Cardiac muscle cell (in vitro differentiated cells and primary cell): ENCODE measurements around the gene GNRHR. TPM values are rescaled to one million over a fixed set of nuclear protein-coding genes. Genes with fewer than 3 reads are reported as not detected.

Source experiments
- DNase-seq, 2 donors: peaks; one replicate each; pipeline versions ENCODE4 v3.0.0 to v3.0.0-alpha.2; 2010 to 2017; ENCODE audit warnings: low read depth in 1 of 2, low spot score in 1 of 2
- H3K27ac ChIP-seq: fragments of 200-600 bp; sonication (generic); 2 replicates; pipeline ENCODE4 v1.5.1; 2016
- H3K27me3 ChIP-seq: fragments of 200-600 bp; sonication (generic); 2 replicates; pipeline ENCODE4 v1.6.0; 2016; ENCODE audit warnings: control low read depth
- H3K36me3 ChIP-seq: fragments of 200-600 bp; sonication (generic); 2 replicates; pipeline ENCODE4 v1.5.1; 2016; ENCODE audit warnings: control low read depth
- H3K4me1 ChIP-seq: fragments of 200-600 bp; sonication (generic); 2 replicates; pipeline ENCODE4 v1.8.1; 2017; ENCODE audit warnings: low read depth, mild to moderate bottlenecking, mixed run types
- H3K4me3 ChIP-seq: fragments of 200-600 bp; sonication (generic); 2 replicates; pipeline ENCODE4 v1.5.1; 2016; ENCODE audit warnings: mild to moderate bottlenecking
- H3K9me3 ChIP-seq: fragments of 200-600 bp; sonication (generic); 2 replicates; pipeline ENCODE4 v1.5.1; 2017; ENCODE audit warnings: low read depth, mild to moderate bottlenecking, control low read depth
- polyA plus RNA-seq: library from polyadenylated mRNA; unstranded; fragments of >200 nt; fragmentation: Nextera tagmentation; extraction: Ambion mirVana; gene quantifications from 2 replicates; pipeline ENCODE4 v1.2.1, GENCODE V29; 2016
- total RNA-seq: library from RNA; depleted of rRNA; stranded (reverse); fragments of >200 nt; gene quantifications from 2 replicates; pipeline ENCODE4 v1.2.3, GENCODE V29; 2016
- TF ChIP-seq, protein P1 (sequence below): IDR thresholded peaks from 2 replicates; pipeline ENCODE4 v1.5.1; 2012; ENCODE audit warnings: low read depth, mild to moderate bottlenecking, low read length

GNRHR gene, protein sequence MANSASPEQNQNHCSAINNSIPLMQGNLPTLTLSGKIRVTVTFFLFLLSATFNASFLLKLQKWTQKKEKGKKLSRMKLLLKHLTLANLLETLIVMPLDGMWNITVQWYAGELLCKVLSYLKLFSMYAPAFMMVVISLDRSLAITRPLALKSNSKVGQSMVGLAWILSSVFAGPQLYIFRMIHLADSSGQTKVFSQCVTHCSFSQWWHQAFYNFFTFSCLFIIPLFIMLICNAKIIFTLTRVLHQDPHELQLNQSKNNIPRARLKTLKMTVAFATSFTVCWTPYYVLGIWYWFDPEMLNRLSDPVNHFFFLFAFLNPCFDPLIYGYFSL
- total RNA-seq (not detected in 2 replicates), polyA plus RNA-seq (0.22 TPM in 1 of 2 replicates, not detected in the other)

DNA sequence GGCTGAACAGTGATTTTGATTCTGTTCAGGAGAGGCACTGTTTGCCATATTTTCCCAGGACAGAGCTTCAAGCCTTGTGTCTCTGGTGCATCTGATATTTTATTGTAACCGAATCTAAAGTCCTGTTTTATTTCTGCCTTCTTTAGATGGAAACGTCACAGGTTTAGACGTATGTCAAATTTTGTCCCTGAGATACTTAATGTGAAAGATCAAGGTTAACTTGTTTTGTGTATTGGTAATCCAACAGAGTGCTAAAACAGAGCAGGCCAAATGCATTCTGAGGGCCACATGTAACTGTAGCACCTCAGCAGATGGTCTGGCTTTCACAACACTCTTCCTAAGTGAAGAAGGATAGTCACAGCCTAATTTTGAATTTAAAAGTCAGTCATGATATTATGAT, at the start of gene GNRHR:
GNRHR (minus strand) TSS at position 101 of the 400 bp plus-strand sequence; CDS start at position 48, 53 bp downstream.
- no peak for DNase-seq
- peaks cover 5% of the 10 kb centered on the region for H3K4me1 ChIP-seq
- no peaks in the 10 kb centered on the region for H3K27me3 ChIP-seq
- H3K4me3 ChIP-seq, result no peak within 1 kb of the TSS
- no peaks in the 10 kb centered on the region for H3K9me3 ChIP-seq
- H3K36me3 ChIP-seq, result no peaks in the 10 kb centered on the region
- H3K27ac ChIP-seq, result no peak within 1 kb of the TSS
- TF ChIP-seq, protein P1, sequence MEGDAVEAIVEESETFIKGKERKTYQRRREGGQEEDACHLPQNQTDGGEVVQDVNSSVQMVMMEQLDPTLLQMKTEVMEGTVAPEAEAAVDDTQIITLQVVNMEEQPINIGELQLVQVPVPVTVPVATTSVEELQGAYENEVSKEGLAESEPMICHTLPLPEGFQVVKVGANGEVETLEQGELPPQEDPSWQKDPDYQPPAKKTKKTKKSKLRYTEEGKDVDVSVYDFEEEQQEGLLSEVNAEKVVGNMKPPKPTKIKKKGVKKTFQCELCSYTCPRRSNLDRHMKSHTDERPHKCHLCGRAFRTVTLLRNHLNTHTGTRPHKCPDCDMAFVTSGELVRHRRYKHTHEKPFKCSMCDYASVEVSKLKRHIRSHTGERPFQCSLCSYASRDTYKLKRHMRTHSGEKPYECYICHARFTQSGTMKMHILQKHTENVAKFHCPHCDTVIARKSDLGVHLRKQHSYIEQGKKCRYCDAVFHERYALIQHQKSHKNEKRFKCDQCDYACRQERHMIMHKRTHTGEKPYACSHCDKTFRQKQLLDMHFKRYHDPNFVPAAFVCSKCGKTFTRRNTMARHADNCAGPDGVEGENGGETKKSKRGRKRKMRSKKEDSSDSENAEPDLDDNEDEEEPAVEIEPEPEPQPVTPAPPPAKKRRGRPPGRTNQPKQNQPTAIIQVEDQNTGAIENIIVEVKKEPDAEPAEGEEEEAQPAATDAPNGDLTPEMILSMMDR, result no peak

DNA sequence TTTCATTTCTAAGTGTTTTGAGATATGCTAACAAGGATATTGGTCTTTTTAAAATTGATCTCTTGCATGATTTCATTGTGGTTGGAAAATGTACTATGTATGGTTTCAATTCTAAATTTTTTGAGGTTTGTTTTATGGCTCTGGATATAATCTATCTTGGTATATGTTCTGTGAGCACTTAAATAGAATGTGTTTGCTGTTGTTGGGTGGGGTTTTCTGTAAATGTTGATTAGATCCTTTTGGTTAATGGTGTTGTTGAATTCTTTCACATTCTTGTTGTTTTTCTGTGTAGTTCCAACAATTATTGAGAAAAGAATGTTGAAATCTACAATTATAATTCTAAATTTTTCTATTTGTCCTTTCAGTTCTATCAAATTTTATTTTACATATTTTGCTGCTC, 42.6 kb upstream of the GNRHR start:
- Histone ChIP-seq H3K27ac (no peak overlapping the region), H3K36me3 (no peaks in the 10 kb centered on the region), H3K27me3 (no peaks in the 10 kb centered on the region), H3K4me1 (no peaks in the 10 kb centered on the region), H3K4me3 (no peak overlapping the region), H3K9me3 (no peaks in the 10 kb centered on the region)
- DNase-seq, result no peak
- TF ChIP-seq, protein P1, result no peak

DNA sequence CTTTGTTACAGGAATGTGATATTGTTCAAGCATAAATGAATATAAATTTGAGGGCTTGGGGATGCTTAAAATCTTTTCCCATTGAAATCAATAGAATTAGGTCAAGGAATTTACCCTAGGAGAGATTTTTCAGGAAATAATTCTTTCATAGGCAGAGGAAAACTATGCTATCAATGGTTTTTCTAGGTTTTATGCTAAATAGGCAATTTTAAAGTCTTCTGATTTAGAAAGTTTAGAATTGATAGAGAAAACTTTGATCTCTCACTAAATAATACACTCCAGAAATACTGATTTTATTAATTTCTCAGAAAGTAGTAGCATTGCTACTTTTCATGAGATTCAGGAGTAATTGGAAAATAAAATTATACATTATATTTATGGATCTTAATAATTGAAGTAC, 36.5 kb upstream of the GNRHR start:
- no peak overlapping the region for H3K4me3 ChIP-seq
- H3K27me3 ChIP-seq, result no peaks in the 10 kb centered on the region
- no peak overlapping the region for H3K27ac ChIP-seq
- no peak for DNase-seq
- H3K36me3 ChIP-seq, result no peaks in the 10 kb centered on the region
- H3K4me1 ChIP-seq, result no peaks in the 10 kb centered on the region
- TF ChIP-seq, protein P1, result no peak
- H3K9me3 ChIP-seq, result no peaks in the 10 kb centered on the region

DNA sequence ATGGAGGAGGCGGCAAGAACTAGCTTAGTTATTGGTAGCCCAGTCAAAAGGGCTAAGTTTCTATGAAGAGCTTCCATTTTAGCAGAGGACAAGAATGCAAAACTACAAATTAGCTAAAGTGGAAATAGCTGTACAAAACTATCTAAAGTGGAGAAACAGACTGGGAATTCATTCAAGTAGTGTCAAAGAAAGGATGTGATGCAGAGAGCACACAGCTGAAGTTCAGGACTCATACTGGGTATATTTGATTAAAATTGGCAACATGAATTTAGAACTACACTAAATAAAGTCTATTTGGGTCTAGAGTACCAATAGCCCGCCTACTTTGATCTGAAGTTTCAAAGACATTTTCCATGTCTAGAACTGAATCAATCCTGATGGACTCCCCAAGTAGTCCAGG, 33.1 kb upstream of the GNRHR start:
- Histone ChIP-seq H3K27ac (no peak overlapping the region), H3K27me3 (no peaks in the 10 kb centered on the region), H3K36me3 (no peaks in the 10 kb centered on the region), H3K9me3 (no peaks in the 10 kb centered on the region), H3K4me3 (no peak overlapping the region), H3K4me1 (no peaks in the 10 kb centered on the region)
- no peak for DNase-seq
- TF ChIP-seq, protein P1, result no peak

DNA sequence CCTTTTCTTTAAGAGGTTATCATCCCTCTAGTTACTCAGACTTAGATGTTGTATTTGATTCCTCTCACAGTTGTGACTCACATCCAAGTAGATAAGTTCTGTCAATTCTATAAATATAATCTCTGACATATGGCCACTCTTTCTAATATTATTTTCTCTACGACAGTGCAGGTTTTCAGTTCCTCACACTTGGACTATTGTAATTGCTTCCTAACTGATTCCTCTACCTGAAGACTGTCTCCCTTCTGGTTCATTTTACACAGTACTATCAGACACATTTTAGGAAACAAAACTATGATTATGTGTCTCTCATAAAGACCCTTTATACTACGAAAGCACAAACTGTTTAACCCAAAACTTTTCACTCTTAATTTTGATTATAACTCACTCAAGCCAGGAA, 31.3 kb upstream of the GNRHR start:
- no peaks in the 10 kb centered on the region for H3K9me3 ChIP-seq
- H3K27me3 ChIP-seq, result no peaks in the 10 kb centered on the region
- no peaks in the 10 kb centered on the region for H3K4me1 ChIP-seq
- no peak overlapping the region for H3K4me3 ChIP-seq
- H3K27ac ChIP-seq, result no peak overlapping the region
- TF ChIP-seq, protein P1, result no peak
- DNase-seq, result no peak
- no peaks in the 10 kb centered on the region for H3K36me3 ChIP-seq
